Measurements from ENCODE around the gene NCEH1.

The NCEH1 gene

DNA sequence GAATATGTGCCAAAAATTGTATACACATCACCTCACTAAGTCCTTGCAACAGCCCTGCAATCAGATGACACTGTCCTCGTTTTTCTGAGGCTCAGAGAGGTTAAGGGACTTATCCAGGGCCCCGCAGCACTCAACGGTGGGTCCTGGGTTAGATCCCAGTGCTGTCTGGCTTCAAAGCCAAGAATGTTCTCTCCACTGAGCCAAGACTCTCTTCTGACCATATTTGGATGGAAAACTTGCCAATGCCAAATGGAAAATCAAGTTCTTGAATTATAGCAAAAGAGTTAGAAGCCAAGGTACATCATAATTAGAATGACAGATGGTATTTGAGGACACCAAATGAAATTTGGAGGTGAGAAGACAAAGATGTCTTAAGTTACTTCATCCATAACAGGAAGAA lies 75.9 kb downstream of the NCEH1 start:
- peaks cover 0 to 31% (median 13%) of the 10 kb centered on the region in 11 experiments; a peak in 14 of 22 replicates for H3K36me3 ChIP-seq
- no peak overlapping the region for H3K4me3 ChIP-seq
- H3K4me1 ChIP-seq, result peaks cover 0 to 5% (median 0%) of the 10 kb centered on the region in 10 experiments; a peak in 2 of 20 replicates
- H4K20me1 ChIP-seq, result no peaks in the 10 kb centered on the region
- H3K9me3 ChIP-seq (replicated peaks in 1 of 11), result no peaks in the 10 kb centered on the region
- no peak overlapping the region for H3K27ac ChIP-seq
- H3K4me2 ChIP-seq, result no peak overlapping the region
- no peak for TF ChIP-seq Cebpa-rat (IDR thresholded peaks at IDR 0.05)
- H3K9ac ChIP-seq, result no peak overlapping the region
- no peaks in the 10 kb centered on the region for H3K27me3 ChIP-seq

DNA sequence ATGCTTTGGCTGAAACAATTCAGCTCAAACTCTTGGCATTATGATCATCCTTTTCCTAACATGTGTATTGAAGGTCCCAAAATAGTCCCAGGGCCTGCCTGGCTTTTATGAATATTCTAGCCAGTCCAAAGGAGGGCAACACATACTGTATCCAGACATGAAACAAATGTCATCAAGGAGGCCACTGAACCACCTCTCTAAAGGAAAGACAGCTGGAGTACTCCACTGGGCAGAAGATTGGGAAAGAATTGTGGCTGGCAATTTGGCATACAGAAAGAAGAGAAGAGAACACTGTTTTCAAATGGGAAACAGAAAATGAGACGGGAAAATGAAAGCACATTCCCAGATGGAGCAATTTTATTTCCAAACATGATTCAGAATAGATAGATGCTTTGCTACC lies 80.6 kb downstream of the NCEH1 start:
- no peak overlapping the region for H3K4me2 ChIP-seq
- H3K27me3 ChIP-seq, result no peaks in the 10 kb centered on the region
- no peak overlapping the region for H3K9ac ChIP-seq
- 0 out of 22 replicates have a peak, but pooled peaks cover 0 to 1% (median 0%) of the 10 kb centered on the region in 11 experiments for H3K9me3 ChIP-seq (replicated peaks in 1 of 11)
- H3K27ac ChIP-seq, result no peak overlapping the region
- peaks cover 0 to 13% (median 0%) of the 10 kb centered on the region in 10 experiments; a peak in 5 of 20 replicates for H3K4me1 ChIP-seq
- peaks cover 0 to 24% (median 11%) of the 10 kb centered on the region in 11 experiments; a peak in 11 of 22 replicates for H3K36me3 ChIP-seq
- no peak overlapping the region for H3K4me3 ChIP-seq
- H4K20me1 ChIP-seq, result no peaks in the 10 kb centered on the region
- TF ChIP-seq Cebpa-rat (IDR thresholded peaks at IDR 0.05), result no peak

DNA sequence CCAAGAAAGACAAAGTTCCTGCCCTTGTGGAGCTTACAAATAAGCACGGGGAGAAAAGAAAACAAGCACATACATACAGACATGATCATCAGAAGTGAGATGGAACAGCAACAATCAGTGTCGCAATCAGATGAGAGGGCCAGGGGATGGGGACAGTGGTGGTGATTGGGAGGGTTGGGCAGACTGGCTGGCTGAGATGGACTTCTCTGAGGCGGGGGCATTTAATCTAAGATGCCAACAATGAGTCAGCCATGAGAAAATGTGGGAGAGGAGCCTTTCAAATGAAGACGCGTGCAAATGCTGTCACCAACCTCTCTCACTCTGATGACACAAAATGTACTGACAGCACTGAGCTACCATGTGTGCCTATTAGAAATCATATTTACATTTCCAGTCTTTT lies 81.4 kb downstream of the NCEH1 start:
- Histone ChIP-seq H4K20me1 (no peaks in the 10 kb centered on the region), H3K4me1 (peaks cover 0 to 17% (median 0%) of the 10 kb centered on the region in 10 experiments; a peak in 5 of 20 replicates), H3K27ac (no peak overlapping the region), H3K9ac (no peak overlapping the region), H3K9me3 (replicated peaks in 1 of 11) (0 out of 22 replicates have a peak, but pooled peaks cover 0 to 7% (median 0%) of the 10 kb centered on the region in 11 experiments), H3K4me3 (no peak overlapping the region), H3K27me3 (no peaks in the 10 kb centered on the region), H3K4me2 (no peak overlapping the region), H3K36me3 (peaks cover 0 to 18% (median 8%) of the 10 kb centered on the region in 11 experiments; a peak in 10 of 22 replicates)
- TF ChIP-seq Cebpa-rat (IDR thresholded peaks at IDR 0.05), result peak in 2 of 11 experiments; percentile 22 to 41; a peak in 1 of 22 replicates

DNA sequence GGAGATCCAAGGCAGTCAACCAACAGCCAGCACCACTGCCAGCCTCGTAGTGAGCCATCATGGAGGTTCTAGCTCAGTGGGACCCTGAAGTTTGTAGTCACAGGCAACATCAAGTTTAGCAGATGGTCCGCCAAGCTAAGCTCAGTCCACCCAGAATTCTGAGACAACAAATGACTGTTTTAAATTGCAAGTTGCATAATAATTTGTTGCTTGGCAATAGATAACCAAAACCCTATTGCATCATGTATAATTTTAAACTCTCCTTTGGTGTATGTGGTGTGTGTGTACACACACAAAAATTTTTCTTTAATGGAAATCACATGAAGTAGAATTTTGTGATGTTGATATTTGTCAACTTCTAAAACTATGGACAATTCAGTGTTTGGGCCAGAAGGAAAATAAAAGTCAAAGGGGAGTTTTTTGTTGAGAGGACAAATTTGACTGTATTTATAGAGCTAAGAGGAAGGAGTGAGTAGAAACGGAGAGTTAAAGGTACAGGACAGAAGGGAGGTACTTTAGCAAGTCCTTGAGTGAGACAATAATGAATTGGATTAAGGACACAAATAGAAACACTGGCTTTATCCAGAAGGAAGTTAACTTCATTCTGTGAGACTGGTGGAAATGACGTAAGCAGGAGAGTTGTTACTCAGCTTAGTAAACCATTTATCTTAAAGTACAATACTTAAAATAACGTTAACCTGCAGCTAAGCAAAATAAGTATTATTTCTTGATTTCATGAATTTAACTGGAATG lies 83.6 kb downstream of the NCEH1 start:
- H3K4me2 ChIP-seq, result peak overlapping the region in 1 of 11 experiments; percentile 27; a peak in 1 of 22 replicates
- no peaks in the 10 kb centered on the region for H3K36me3 ChIP-seq
- H3K9me3 ChIP-seq (replicated peaks in 1 of 11), result peaks cover 0 to 12% (median 4%) of the 10 kb centered on the region in 11 experiments; a peak in 7 of 22 replicates
- H3K4me1 ChIP-seq, result peaks cover 0 to 17% (median 0%) of the 10 kb centered on the region in 10 experiments; a peak in 5 of 20 replicates
- H3K27me3 ChIP-seq, result no peaks in the 10 kb centered on the region
- TF ChIP-seq Cebpa-rat (IDR thresholded peaks at IDR 0.05), result 0 out of 22 replicates have a peak, but pooled peaks of 1 of the 11 experiments have one; percentile 18
- no peak overlapping the region for H3K27ac ChIP-seq
- no peaks in the 10 kb centered on the region for H4K20me1 ChIP-seq
- no peak overlapping the region for H3K4me3 ChIP-seq
- H3K9ac ChIP-seq, result no peak overlapping the region

DNA sequence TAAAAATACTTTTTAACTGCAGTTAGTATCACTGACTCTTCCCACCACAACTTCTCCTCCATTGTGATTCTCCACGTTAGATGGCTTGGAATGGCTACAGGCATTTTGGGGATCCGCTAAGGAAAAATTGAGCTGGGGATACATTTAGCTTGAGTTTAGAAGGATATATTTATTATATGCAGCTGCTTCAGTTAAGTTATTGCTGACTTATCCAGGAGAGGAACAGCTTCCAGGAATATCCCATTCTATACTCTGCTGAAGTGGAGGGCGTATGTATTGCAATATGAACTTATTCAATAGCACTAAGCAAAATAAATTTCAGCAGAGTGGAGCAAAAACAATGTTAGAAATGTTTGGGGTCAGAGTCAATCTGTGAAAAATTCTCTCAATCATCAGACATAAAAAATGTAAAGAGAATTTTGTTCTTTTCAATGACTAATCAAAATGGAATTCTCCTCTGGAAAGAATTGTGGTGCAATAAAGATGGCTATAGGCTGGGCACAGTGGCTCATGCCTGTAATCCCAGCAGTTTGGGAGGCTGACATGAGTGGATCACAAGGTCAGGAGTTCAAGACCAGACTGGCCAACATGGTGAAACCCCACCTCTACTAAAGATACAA lies 84.7 kb downstream of the NCEH1 start:
- Histone ChIP-seq H4K20me1 (no peaks in the 10 kb centered on the region), H3K36me3 (no peaks in the 10 kb centered on the region), H3K9ac (no peak overlapping the region), H3K27me3 (no peaks in the 10 kb centered on the region), H3K9me3 (replicated peaks in 1 of 11) (peaks cover 0 to 12% (median 4%) of the 10 kb centered on the region in 11 experiments; a peak in 7 of 22 replicates), H3K27ac (no peak overlapping the region), H3K4me2 (peak overlapping the region in 3 of 11 experiments; percentile 18 to 38 (median 33); a peak in 2 of 22 replicates), H3K4me1 (peaks cover 0 to 17% (median 0%) of the 10 kb centered on the region in 10 experiments; a peak in 5 of 20 replicates), H3K4me3 (no peak overlapping the region)
- TF ChIP-seq Cebpa-rat (IDR thresholded peaks at IDR 0.05), result no peak

DNA sequence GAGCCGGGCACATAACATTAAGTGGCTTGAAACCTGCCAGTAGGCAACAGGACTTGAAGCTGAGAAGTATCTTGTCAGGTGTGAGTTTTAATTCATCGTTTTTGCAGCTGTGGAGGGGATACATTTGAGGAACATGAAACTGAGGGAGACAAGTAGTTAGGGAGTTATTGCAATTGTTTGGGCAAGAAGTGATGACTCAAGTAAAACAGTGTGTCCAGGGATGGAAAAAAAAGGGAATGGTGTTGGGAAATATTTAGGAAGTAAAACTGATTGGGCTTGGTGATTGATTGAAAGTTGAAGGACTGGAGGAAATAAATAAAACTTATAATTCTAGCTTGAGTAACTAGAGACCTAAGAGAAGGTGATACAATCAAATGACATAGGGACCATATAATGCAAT lies 85.5 kb downstream of the NCEH1 start:
- Histone ChIP-seq H3K4me1 (peaks cover 0 to 17% (median 0%) of the 10 kb centered on the region in 10 experiments; a peak in 5 of 20 replicates), H3K9me3 (replicated peaks in 1 of 11) (peaks cover 0 to 12% (median 4%) of the 10 kb centered on the region in 11 experiments; a peak in 7 of 22 replicates), H3K36me3 (no peaks in the 10 kb centered on the region), H3K4me3 (no peak overlapping the region), H3K4me2 (peak overlapping the region in 3 of 11 experiments; percentile 18 to 38 (median 33); a peak in 2 of 22 replicates), H3K27ac (no peak overlapping the region), H3K9ac (no peak overlapping the region), H4K20me1 (no peaks in the 10 kb centered on the region), H3K27me3 (no peaks in the 10 kb centered on the region)
- TF ChIP-seq Cebpa-rat (IDR thresholded peaks at IDR 0.05), result no peak

DNA sequence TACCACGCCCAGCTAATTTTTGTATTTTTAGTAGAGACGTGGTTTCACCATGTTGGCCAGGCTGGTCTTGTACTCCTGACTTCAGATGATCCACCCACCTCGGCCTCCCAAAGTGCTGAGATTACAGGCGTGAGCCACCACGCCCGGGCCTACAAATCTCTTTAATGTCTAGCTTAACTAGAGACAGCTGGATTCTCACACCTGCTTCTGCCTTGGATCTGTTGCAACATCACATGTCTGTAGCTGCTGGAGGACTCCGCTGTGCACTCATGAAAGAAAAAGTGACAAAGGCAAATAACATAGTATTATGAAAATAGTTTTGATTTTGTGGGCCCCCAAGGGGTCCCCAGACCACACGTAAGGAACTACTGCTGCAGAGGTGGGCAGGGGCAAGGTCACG lies 85.9 kb downstream of the NCEH1 start:
- Histone ChIP-seq H3K4me1 (peaks cover 0 to 17% (median 0%) of the 10 kb centered on the region in 10 experiments; a peak in 5 of 20 replicates), H3K9me3 (replicated peaks in 1 of 11) (peaks cover 0 to 12% (median 4%) of the 10 kb centered on the region in 11 experiments; a peak in 7 of 22 replicates), H3K27ac (no peak overlapping the region), H3K36me3 (no peaks in the 10 kb centered on the region), H3K4me2 (peak overlapping the region in 3 of 11 experiments; percentile 18 to 38 (median 33); a peak in 2 of 22 replicates), H3K9ac (no peak overlapping the region), H3K4me3 (no peak overlapping the region), H4K20me1 (no peaks in the 10 kb centered on the region), H3K27me3 (no peaks in the 10 kb centered on the region)
- no peak for TF ChIP-seq Cebpa-rat (IDR thresholded peaks at IDR 0.05)

DNA sequence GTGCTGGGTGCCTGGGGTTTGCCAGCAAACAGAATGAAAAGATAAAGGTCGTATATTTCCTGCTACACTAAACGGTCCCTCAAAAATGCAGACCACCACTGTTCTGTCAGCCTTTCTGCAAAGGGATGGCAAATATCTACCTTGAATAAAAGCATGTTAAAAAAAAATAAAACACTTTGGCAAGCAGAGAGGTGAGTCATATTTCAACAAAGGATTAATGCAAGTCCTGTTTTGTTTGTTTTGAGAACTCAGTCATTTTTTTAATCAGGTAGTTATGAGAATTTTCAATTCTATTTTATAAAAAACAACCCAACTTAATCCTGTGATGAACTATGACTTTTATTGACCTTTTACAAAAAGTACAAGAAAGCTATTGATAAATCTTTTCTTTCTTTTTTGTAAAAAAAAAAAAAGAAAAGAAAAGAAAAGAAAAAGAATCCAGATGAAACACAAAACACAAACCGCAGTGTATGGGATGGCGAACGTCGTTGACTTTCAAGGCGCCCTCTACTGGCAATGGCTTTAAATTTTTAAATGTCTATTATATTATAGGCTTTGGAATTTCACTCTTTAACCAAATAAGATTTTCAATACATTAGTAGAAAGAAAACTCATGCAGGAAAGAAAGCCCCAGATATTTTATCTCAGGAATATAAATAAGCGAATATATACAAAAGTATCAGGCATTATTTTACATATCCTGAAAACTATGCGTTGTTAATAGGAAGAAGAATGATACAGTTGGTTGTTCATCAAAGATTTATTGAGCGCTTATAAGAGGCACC lies 87.8 kb downstream of the NCEH1 start:
- Histone ChIP-seq H3K4me1 (peaks cover 0 to 17% (median 0%) of the 10 kb centered on the region in 10 experiments; a peak in 5 of 20 replicates), H4K20me1 (no peaks in the 10 kb centered on the region), H3K27ac (no peak overlapping the region), H3K4me2 (no peak overlapping the region), H3K36me3 (no peaks in the 10 kb centered on the region), H3K4me3 (no peak overlapping the region), H3K9ac (no peak overlapping the region), H3K9me3 (replicated peaks in 1 of 11) (peaks cover 0 to 12% (median 7%) of the 10 kb centered on the region in 11 experiments; a peak in 8 of 22 replicates), H3K27me3 (no peaks in the 10 kb centered on the region)
- TF ChIP-seq Cebpa-rat (IDR thresholded peaks at IDR 0.05), result no peak

Measured in BLaER1 treated with 17β-estradiol and CSF1 and Interleukin-3, amounts not matched to agents 10 nM and 100 nM (cell line).